Liver (tissue), 9 donors: ENCODE measurements around the gene TMEM163. TPM values are rescaled to one million over a fixed set of nuclear protein-coding genes. Genes with fewer than 3 reads are reported as not detected.

Experiments
- DNase-seq: peaks from one replicate; pipeline ENCODE4 v3.0.0-alpha.2; 2017; ENCODE audit warnings: low spot score
- H3K27ac ChIP-seq, 2 donors: one replicate each; pipeline ENCODE4 v1.7.0; 2013; ENCODE audit warnings: inconsistent platforms in 2 of 2, low read length in 2 of 2, control low read depth in 1 of 2, low read depth in 1 of 2, mild to moderate bottlenecking in 1 of 2
- H3K27me3 ChIP-seq, 4 donors: one replicate each; pipeline versions ENCODE4 v1.6.1 to v1.7.0; 2013; ENCODE audit warnings: low read length in 3 of 4, inconsistent platforms in 1 of 4, mild to moderate bottlenecking in 1 of 4, moderate library complexity in 1 of 4; ENCODE audit not compliant: control insufficient read depth in 4 of 4, insufficient read depth in 4 of 4
- H3K36me3 ChIP-seq, 4 donors: one replicate each; pipeline versions ENCODE4 v1.6.1 to v1.7.0; 2013; ENCODE audit warnings: low read length in 3 of 4, mild to moderate bottlenecking in 3 of 4, low read depth in 1 of 4, moderate library complexity in 1 of 4; ENCODE audit not compliant: control insufficient read depth in 4 of 4, insufficient read depth in 3 of 4
- H3K4me1 ChIP-seq, 4 donors: one replicate each; pipeline versions ENCODE4 v1.6.1 to v1.7.0; 2013; ENCODE audit warnings: low read length in 3 of 4, mild to moderate bottlenecking in 3 of 4, moderate library complexity in 1 of 4; ENCODE audit not compliant: control insufficient read depth in 4 of 4, insufficient read depth in 4 of 4
- H3K4me3 ChIP-seq, 3 donors: one replicate each; pipeline versions ENCODE4 v1.6.1 to v1.7.0; 2013; ENCODE audit warnings: low read length in 3 of 3, control low read depth in 1 of 3, low read depth in 1 of 3, mild to moderate bottlenecking in 1 of 3
- H3K9ac ChIP-seq, 2 donors: one replicate each; pipeline ENCODE4 v1.7.0; 2013; ENCODE audit warnings: low read length in 2 of 2, mild to moderate bottlenecking in 2 of 2, moderate library complexity in 2 of 2, control low read depth in 1 of 2, low read depth in 1 of 2
- H3K9me3 ChIP-seq, 4 donors: one replicate each; pipeline versions ENCODE4 v1.6.1 to v1.7.0; 2013; ENCODE audit warnings: low read length in 3 of 4; ENCODE audit not compliant: control insufficient read depth in 4 of 4
- EGR1 ChIP-seq, 2 donors: IDR thresholded peaks; 2 replicates each; pipeline ENCODE4 v1.6.1; 2016 to 2018; ENCODE audit warnings: antibody characterized with exemption in 2 of 2, low read depth in 2 of 2
- FOXA1 ChIP-seq: IDR thresholded peaks from 2 replicates; pipeline ENCODE4 v1.6.1; 2016; ENCODE audit warnings: antibody characterized with exemption
- FOXA2 ChIP-seq: IDR thresholded peaks from 2 replicates; pipeline ENCODE4 v1.6.1; 2016; ENCODE audit warnings: antibody characterized with exemption
- GABPA ChIP-seq, 2 donors: IDR thresholded peaks in 1 of 2; conservative IDR thresholded peaks in 1 of 2; 2 replicates each; pipeline ENCODE4 v1.6.1; 2016; ENCODE audit warnings: antibody characterized with exemption in 2 of 2, mild to moderate bottlenecking in 1 of 2, moderate library complexity in 1 of 2
- HNF4A ChIP-seq, 2 donors: conservative IDR thresholded peaks; 2 replicates each; pipeline ENCODE4 v1.6.1; 2016; ENCODE audit warnings: antibody characterized with exemption in 2 of 2, mild to moderate bottlenecking in 2 of 2
- HNF4G ChIP-seq: IDR thresholded peaks from 2 replicates; pipeline ENCODE4 v1.6.1; 2016; ENCODE audit warnings: antibody characterized with exemption
- JUND ChIP-seq, 2 donors: IDR thresholded peaks; 2 replicates each; pipeline ENCODE4 v1.6.1; 2016; ENCODE audit warnings: antibody characterized with exemption in 2 of 2
- NR2F2 ChIP-seq: IDR thresholded peaks from 2 replicates; pipeline ENCODE4 v1.6.1; 2016; ENCODE audit warnings: antibody characterized with exemption
- RAD21 ChIP-seq, 2 donors: IDR thresholded peaks; 2 replicates each; pipeline ENCODE4 v1.6.1; 2016; ENCODE audit warnings: antibody characterized with exemption in 2 of 2, mild to moderate bottlenecking in 2 of 2
- RXRA ChIP-seq, 2 donors: IDR thresholded peaks; 2 replicates each; pipeline ENCODE4 v1.6.1; 2017 to 2018; ENCODE audit warnings: antibody characterized with exemption in 2 of 2, mild to moderate bottlenecking in 1 of 2
- SP1 ChIP-seq: IDR thresholded peaks from 2 replicates; pipeline ENCODE4 v1.6.1; 2018; ENCODE audit warnings: antibody characterized with exemption, mild to moderate bottlenecking
- TAF1 ChIP-seq: conservative IDR thresholded peaks from 2 replicates; pipeline ENCODE4 v1.6.1; 2016; ENCODE audit warnings: antibody characterized with exemption, mild to moderate bottlenecking
- YY1 ChIP-seq: IDR thresholded peaks from 2 replicates; pipeline ENCODE4 v1.6.1; 2016; ENCODE audit warnings: antibody characterized with exemption, mild to moderate bottlenecking
- WGBS: extraction: QIAGEN DNeasy Blood & Tissue Kit; methylation state at CpG from one replicate; pipeline ENCODE4 v1.1.7; 2013; 5-methylcytosine and 5-hydroxymethylcytosine counted together
- polyA plus RNA-seq, 2 donors: library from polyadenylated mRNA; stranded (reverse) in 1 of 2; unstranded in 1 of 2; fragments of 200-250 nt in 1 of 2; fragments of >200 nt in 1 of 2; fragmentation: Nextera tagmentation in 1 of 2; extraction: Ambion mirVana in 1 of 2; gene quantifications; one replicate each; pipeline versions ENCODE4 v1.2.1 to v1.2.3, GENCODE V29; 2013 to 2015
- total RNA-seq, 2 donors: library from RNA; depleted of rRNA; stranded (reverse); fragments of >200 nt; gene quantifications; one replicate each; pipeline ENCODE4 v1.2.3, GENCODE V29; 2014
- TF ChIP-seq, protein P1 (sequence below): IDR thresholded peaks from 2 replicates; pipeline ENCODE4 v1.6.1; 2016; ENCODE audit warnings: antibody characterized with exemption, mild to moderate bottlenecking
- TF ChIP-seq, protein P2 (sequence below): IDR thresholded peaks from 2 replicates; pipeline ENCODE4 v1.6.1; 2016; ENCODE audit warnings: antibody characterized with exemption
- TF ChIP-seq, protein P3 (sequence below): IDR thresholded peaks from 2 replicates; pipeline ENCODE4 v1.6.1; 2016; ENCODE audit warnings: antibody characterized with exemption
- TF ChIP-seq, protein P4 (sequence below): fragments of 150-350 bp; IDR thresholded peaks from 2 replicates; pipeline ENCODE4 v1.5.1; 2017; ENCODE audit warnings: improper control_type of control experiment, low read depth, low read length; ENCODE audit not compliant: missing input control
- TF ChIP-seq, protein P5 (sequence below): IDR thresholded peaks from 2 replicates; pipeline ENCODE4 v1.6.1; 2016; ENCODE audit warnings: antibody characterized with exemption
- donor health status: healthy.
- donor health status: healthy.
- donor health status: healthy.
- donor health status: healthy.
- donor health status: healthy.

Gene TMEM163
- total and polyA plus RNA-seq, 4 donors: 0.08 to 0.48 (median 0.25) TPM

DNA sequence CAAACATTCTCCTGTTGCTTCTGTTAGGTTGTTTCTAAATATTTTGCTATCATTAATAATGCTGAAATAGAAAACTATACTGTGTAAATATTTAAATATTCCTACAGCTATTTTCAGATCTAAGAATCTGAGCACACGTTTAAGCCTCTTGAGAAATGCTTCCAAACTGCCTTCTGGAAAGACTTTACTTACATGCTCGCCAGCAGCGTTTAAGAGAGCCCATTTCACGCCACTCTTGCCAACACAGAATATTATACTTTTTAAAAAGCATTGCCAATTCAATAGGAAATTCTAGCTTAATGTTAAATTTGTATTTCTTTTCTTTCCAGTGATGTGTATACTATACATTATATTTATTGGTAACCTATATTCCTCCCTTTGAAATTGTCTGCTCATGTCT is 92.0 kb downstream of the TMEM163 start:
- 87% methylated on average over 4 of the region's 4 CpGs for WGBS

DNA sequence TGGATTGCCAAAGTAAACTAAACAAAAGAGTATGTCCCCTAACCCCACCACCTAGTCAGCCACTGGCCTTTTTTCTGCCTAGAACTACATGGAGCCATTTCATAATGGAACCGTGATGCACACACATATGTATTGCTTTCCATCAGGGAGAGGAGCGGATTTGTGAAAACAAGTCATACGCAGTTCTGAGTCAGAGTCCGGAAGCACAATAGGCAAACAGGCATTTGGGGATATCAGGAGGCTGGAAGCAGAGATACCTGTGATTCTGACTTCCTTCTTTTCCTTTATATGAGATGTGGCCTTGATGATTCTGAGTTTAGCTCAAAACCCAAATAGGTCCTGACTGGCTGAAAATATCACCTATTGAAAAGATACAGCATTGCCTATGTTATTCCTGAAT is 93.5 kb downstream of the TMEM163 start:
- Histone ChIP-seq H3K27ac (no peak overlapping the region), H3K4me3 (no peak overlapping the region), H3K9ac (no peak overlapping the region), H3K36me3 (no peaks in the 10 kb centered on the region), H3K9me3 (no peaks in the 10 kb centered on the region), H3K27me3 (peaks cover 0 to 2% (median 0%) of the 10 kb centered on the region in 4 donors), H3K4me1 (no peaks in the 10 kb centered on the region)
- TF ChIP-seq, protein P1, sequence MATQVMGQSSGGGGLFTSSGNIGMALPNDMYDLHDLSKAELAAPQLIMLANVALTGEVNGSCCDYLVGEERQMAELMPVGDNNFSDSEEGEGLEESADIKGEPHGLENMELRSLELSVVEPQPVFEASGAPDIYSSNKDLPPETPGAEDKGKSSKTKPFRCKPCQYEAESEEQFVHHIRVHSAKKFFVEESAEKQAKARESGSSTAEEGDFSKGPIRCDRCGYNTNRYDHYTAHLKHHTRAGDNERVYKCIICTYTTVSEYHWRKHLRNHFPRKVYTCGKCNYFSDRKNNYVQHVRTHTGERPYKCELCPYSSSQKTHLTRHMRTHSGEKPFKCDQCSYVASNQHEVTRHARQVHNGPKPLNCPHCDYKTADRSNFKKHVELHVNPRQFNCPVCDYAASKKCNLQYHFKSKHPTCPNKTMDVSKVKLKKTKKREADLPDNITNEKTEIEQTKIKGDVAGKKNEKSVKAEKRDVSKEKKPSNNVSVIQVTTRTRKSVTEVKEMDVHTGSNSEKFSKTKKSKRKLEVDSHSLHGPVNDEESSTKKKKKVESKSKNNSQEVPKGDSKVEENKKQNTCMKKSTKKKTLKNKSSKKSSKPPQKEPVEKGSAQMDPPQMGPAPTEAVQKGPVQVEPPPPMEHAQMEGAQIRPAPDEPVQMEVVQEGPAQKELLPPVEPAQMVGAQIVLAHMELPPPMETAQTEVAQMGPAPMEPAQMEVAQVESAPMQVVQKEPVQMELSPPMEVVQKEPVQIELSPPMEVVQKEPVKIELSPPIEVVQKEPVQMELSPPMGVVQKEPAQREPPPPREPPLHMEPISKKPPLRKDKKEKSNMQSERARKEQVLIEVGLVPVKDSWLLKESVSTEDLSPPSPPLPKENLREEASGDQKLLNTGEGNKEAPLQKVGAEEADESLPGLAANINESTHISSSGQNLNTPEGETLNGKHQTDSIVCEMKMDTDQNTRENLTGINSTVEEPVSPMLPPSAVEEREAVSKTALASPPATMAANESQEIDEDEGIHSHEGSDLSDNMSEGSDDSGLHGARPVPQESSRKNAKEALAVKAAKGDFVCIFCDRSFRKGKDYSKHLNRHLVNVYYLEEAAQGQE: no peak
- no peak for TF ChIP-seq YY1
- no peak for TF ChIP-seq FOXA1
- TF ChIP-seq HNF4A (conservative IDR thresholded peaks at IDR 0.05): no peak
- TF ChIP-seq TAF1: no peak
- no peak for TF ChIP-seq FOXA2
- no peak for TF ChIP-seq GABPA (IDR thresholded peaks at IDR 0.05 in 1 of 2, conservative IDR thresholded peaks at IDR 0.05 in 1 of 2)
- TF ChIP-seq, protein P2, sequence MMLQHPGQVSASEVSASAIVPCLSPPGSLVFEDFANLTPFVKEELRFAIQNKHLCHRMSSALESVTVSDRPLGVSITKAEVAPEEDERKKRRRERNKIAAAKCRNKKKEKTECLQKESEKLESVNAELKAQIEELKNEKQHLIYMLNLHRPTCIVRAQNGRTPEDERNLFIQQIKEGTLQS: no peak
- TF ChIP-seq, protein P3, sequence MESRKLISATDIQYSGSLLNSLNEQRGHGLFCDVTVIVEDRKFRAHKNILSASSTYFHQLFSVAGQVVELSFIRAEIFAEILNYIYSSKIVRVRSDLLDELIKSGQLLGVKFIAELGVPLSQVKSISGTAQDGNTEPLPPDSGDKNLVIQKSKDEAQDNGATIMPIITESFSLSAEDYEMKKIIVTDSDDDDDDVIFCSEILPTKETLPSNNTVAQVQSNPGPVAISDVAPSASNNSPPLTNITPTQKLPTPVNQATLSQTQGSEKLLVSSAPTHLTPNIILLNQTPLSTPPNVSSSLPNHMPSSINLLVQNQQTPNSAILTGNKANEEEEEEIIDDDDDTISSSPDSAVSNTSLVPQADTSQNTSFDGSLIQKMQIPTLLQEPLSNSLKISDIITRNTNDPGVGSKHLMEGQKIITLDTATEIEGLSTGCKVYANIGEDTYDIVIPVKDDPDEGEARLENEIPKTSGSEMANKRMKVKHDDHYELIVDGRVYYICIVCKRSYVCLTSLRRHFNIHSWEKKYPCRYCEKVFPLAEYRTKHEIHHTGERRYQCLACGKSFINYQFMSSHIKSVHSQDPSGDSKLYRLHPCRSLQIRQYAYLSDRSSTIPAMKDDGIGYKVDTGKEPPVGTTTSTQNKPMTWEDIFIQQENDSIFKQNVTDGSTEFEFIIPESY: no peak
- TF ChIP-seq, protein P4, sequence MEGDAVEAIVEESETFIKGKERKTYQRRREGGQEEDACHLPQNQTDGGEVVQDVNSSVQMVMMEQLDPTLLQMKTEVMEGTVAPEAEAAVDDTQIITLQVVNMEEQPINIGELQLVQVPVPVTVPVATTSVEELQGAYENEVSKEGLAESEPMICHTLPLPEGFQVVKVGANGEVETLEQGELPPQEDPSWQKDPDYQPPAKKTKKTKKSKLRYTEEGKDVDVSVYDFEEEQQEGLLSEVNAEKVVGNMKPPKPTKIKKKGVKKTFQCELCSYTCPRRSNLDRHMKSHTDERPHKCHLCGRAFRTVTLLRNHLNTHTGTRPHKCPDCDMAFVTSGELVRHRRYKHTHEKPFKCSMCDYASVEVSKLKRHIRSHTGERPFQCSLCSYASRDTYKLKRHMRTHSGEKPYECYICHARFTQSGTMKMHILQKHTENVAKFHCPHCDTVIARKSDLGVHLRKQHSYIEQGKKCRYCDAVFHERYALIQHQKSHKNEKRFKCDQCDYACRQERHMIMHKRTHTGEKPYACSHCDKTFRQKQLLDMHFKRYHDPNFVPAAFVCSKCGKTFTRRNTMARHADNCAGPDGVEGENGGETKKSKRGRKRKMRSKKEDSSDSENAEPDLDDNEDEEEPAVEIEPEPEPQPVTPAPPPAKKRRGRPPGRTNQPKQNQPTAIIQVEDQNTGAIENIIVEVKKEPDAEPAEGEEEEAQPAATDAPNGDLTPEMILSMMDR: no peak
- TF ChIP-seq, protein P5, sequence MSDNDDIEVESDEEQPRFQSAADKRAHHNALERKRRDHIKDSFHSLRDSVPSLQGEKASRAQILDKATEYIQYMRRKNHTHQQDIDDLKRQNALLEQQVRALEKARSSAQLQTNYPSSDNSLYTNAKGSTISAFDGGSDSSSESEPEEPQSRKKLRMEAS: no peak
- no peak for TF ChIP-seq SP1
- no peak for TF ChIP-seq RAD21 (IDR thresholded peaks at IDR 0.05)
- TF ChIP-seq JUND (IDR thresholded peaks at IDR 0.05): no peak
- no peak for TF ChIP-seq HNF4G
- no peak for TF ChIP-seq EGR1 (IDR thresholded peaks at IDR 0.05; ENCODE audit: low read depth in 2 of 2)
- TF ChIP-seq RXRA (IDR thresholded peaks at IDR 0.05): no peak
- no peak for TF ChIP-seq NR2F2
- DNase-seq: no peak
- WGBS: 90% methylated on average over 4 of the region's 4 CpGs

More for the DNA sequence above, 92.0 kb downstream of the TMEM163 start:
- Histone ChIP-seq H3K27ac (no peak overlapping the region), H3K27me3 (peaks cover 0 to 2% (median 0%) of the 10 kb centered on the region in 4 donors), H3K4me3 (no peak overlapping the region), H3K4me1 (no peaks in the 10 kb centered on the region), H3K36me3 (no peaks in the 10 kb centered on the region), H3K9me3 (no peaks in the 10 kb centered on the region), H3K9ac (no peak overlapping the region)
- TF ChIP-seq, protein P3: no peak
- TF ChIP-seq GABPA (IDR thresholded peaks at IDR 0.05 in 1 of 2, conservative IDR thresholded peaks at IDR 0.05 in 1 of 2): no peak
- TF ChIP-seq NR2F2: no peak
- TF ChIP-seq YY1: no peak
- DNase-seq: no peak
